SK-N-SH treated with all-trans-retinoic acid at 6 μM for 48 hours (cell line): Measurements from ENCODE around the gene SAPCD1.

Source experiments
- ATAC-seq: fragments of 200-7000 bp; cut with Tn5 transposase; 3 replicates; pipeline ENCODE4 v1.9.1; 2020; ENCODE audit warnings: mild to moderate bottlenecking, moderate library complexity
- ARNTL ChIP-seq: fragments of 450-650 bp; formaldehyde crosslinking; IDR thresholded peaks from 2 replicates; pipeline ENCODE4 v1.5.0; 2020; ENCODE audit warnings: low read depth, mild to moderate bottlenecking, moderate library complexity, borderline replicate concordance
- CSDC2 ChIP-seq: fragments of 250-450 bp; sonication (Bioruptor Pico); IDR thresholded peaks from 2 replicates; pipeline ENCODE4 v1.5.0; 2020; ENCODE audit warnings: mild to moderate bottlenecking, moderate library complexity
- ESRRG ChIP-seq: fragments of 250-450 bp; sonication (Bioruptor Pico); IDR thresholded peaks from 2 replicates; pipeline ENCODE4 v1.6.1; 2021; ENCODE audit warnings: mild to moderate bottlenecking
- GLIS3 ChIP-seq: fragments of 250-450 bp; sonication (Bioruptor Pico); IDR thresholded peaks from 2 replicates; pipeline ENCODE4 v1.5.0; 2020; ENCODE audit warnings: mild to moderate bottlenecking, moderate library complexity
- ISL1 ChIP-seq: fragments of 250-450 bp; sonication (Bioruptor Pico); IDR thresholded peaks from 2 replicates; pipeline ENCODE4 v2.1.2; 2022; ENCODE audit warnings: mild to moderate bottlenecking, moderate library complexity
- PPARA ChIP-seq: fragments of 250-450 bp; sonication (Bioruptor Pico); IDR thresholded peaks from 2 replicates; pipeline ENCODE4 v1.5.0; 2020; ENCODE audit warnings: mild to moderate bottlenecking, borderline replicate concordance
- RARB ChIP-seq: fragments of 250-450 bp; sonication (Bioruptor Pico); IDR thresholded peaks from 2 replicates; pipeline ENCODE4 v1.8.0; 2021; ENCODE audit warnings: mild to moderate bottlenecking, moderate library complexity
- SNAI2 ChIP-seq: fragments of 250-450 bp; sonication (Bioruptor Pico); IDR thresholded peaks from 2 replicates; pipeline ENCODE4 v1.5.0; 2020; ENCODE audit warnings: mild to moderate bottlenecking, moderate library complexity
- TCF4 ChIP-seq: fragments of 250-450 bp; sonication (Bioruptor Pico); IDR thresholded peaks from 2 replicates; pipeline ENCODE4 v1.8.0; 2021; ENCODE audit warnings: mild to moderate bottlenecking, moderate library complexity, borderline replicate concordance
- ZC3H10 ChIP-seq: fragments of 250-450 bp; sonication (Bioruptor Pico); IDR thresholded peaks from 2 replicates; pipeline ENCODE4 v1.5.1; 2021; ENCODE audit warnings: mild to moderate bottlenecking, moderate library complexity
- ZFP3 ChIP-seq: fragments of 250-450 bp; sonication (Bioruptor Pico); IDR thresholded peaks from 2 replicates; pipeline ENCODE4 v1.5.0; 2020; ENCODE audit warnings: mild to moderate bottlenecking, moderate library complexity
- ZFP30 ChIP-seq: fragments of 450-650 bp; formaldehyde crosslinking; IDR thresholded peaks from 2 replicates; pipeline ENCODE4 v1.5.0; 2022; ENCODE audit warnings: mild to moderate bottlenecking, moderate library complexity
- ZNF565 ChIP-seq: fragments of 450-650 bp; formaldehyde crosslinking; conservative IDR thresholded peaks from 2 replicates; pipeline ENCODE4 v1.5.0; 2020; ENCODE audit warnings: low read depth, mild to moderate bottlenecking, moderate library complexity
- ZNF8 ChIP-seq: fragments of 450-650 bp; formaldehyde crosslinking; IDR thresholded peaks from 2 replicates; pipeline ENCODE4 v1.5.0; 2020; ENCODE audit warnings: mild to moderate bottlenecking, moderate library complexity
- TF ChIP-seq, protein P1 (sequence below): fragments of 250-450 bp; sonication (Bioruptor Pico); IDR thresholded peaks from 2 replicates; pipeline ENCODE4 v1.8.0; 2020; ENCODE audit warnings: mild to moderate bottlenecking, moderate library complexity, borderline replicate concordance
- TF ChIP-seq, protein P2 (sequence below): fragments of 250-450 bp; sonication (Bioruptor Pico); IDR thresholded peaks from 2 replicates; pipeline ENCODE4 v1.8.0; 2021; ENCODE audit warnings: low read depth, mild to moderate bottlenecking, moderate library complexity, borderline replicate concordance
- TF ChIP-seq, protein P3 (sequence below): fragments of 250-450 bp; sonication (Bioruptor Pico); IDR thresholded peaks from 2 replicates; pipeline ENCODE4 v1.5.1; 2020; ENCODE audit warnings: low read depth, mild to moderate bottlenecking, moderate library complexity

The SAPCD1 gene

DNA sequence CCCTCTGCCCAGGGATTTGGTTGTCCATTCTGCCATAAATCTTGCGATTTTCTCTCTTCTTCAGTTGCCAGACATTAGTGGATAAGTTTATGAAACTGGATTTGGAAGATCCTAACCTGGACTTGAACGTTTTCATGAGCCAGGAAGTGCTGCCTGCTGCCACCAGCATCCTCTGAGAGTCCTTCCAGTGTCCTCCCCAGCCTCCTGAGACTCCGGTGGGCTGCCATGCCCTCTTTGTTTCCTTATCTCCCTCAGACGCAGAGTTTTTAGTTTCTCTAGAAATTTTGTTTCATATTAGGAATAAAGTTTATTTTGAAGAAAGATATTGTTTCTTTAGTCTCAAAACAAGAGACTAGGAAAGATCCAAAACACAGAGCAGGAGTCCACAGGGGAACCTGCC is at the start of gene SAPCD1:
SAPCD1 (plus strand) TSS at position 301 of the 400 bp plus-strand sequence. CDS start 399 bp downstream, outside the sequence.
- TF ChIP-seq, protein P1, sequence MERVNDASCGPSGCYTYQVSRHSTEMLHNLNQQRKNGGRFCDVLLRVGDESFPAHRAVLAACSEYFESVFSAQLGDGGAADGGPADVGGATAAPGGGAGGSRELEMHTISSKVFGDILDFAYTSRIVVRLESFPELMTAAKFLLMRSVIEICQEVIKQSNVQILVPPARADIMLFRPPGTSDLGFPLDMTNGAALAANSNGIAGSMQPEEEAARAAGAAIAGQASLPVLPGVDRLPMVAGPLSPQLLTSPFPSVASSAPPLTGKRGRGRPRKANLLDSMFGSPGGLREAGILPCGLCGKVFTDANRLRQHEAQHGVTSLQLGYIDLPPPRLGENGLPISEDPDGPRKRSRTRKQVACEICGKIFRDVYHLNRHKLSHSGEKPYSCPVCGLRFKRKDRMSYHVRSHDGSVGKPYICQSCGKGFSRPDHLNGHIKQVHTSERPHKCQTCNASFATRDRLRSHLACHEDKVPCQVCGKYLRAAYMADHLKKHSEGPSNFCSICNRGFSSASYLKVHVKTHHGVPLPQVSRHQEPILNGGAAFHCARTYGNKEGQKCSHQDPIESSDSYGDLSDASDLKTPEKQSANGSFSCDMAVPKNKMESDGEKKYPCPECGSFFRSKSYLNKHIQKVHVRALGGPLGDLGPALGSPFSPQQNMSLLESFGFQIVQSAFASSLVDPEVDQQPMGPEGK (CRISPR knock-in tag) = no peak
- no peak for TF ChIP-seq ESRRG
- no peak for TF ChIP-seq ZC3H10 (CRISPR knock-in tag)
- no peak for TF ChIP-seq ZFP30
- no peak for TF ChIP-seq ARNTL (CRISPR knock-in tag)
- ATAC-seq = no peak

DNA sequence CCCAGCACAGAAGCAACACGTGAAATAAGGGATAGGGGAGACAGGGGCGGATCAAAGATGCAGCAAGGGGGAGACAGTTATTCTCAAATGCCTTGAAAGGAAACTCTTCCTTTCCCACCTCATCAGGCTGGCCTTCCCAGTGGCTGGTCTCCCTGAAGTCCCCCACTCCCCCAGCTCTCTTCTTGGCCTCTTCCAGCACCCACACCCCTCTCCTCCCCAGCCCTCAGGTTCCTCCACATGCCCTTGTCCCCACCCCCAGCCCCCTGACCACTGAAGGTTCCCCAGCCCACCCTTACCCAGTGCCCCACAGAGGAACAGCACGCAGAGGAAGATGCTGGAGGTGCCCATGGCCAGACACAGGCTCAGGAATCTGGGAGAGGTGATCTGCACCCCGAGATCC is 49.0 kb upstream of the SAPCD1 start:
- no peak for ATAC-seq
- TF ChIP-seq ZNF565 (CRISPR knock-in tag) (no peak), ARNTL (CRISPR knock-in tag) (no peak), PPARA (CRISPR knock-in tag) (no peak), RARB (CRISPR knock-in tag) (no peak), ESRRG (no peak), ISL1 (CRISPR knock-in tag) (no peak), CSDC2 (CRISPR knock-in tag) (no peak), SNAI2 (CRISPR knock-in tag) (no peak)
- TF ChIP-seq, protein P1 (CRISPR knock-in tag) = no peak
- TF ChIP-seq, protein P2, sequence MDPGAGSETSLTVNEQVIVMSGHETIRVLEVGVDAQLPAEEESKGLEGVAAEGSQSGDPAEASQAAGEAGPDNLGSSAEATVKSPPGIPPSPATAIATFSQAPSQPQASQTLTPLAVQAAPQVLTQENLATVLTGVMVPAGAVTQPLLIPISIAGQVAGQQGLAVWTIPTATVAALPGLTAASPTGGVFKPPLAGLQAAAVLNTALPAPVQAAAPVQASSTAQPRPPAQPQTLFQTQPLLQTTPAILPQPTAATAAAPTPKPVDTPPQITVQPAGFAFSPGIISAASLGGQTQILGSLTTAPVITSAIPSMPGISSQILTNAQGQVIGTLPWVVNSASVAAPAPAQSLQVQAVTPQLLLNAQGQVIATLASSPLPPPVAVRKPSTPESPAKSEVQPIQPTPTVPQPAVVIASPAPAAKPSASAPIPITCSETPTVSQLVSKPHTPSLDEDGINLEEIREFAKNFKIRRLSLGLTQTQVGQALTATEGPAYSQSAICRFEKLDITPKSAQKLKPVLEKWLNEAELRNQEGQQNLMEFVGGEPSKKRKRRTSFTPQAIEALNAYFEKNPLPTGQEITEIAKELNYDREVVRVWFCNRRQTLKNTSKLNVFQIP (CRISPR knock-in tag) = no peak
- TF ChIP-seq, protein P3, sequence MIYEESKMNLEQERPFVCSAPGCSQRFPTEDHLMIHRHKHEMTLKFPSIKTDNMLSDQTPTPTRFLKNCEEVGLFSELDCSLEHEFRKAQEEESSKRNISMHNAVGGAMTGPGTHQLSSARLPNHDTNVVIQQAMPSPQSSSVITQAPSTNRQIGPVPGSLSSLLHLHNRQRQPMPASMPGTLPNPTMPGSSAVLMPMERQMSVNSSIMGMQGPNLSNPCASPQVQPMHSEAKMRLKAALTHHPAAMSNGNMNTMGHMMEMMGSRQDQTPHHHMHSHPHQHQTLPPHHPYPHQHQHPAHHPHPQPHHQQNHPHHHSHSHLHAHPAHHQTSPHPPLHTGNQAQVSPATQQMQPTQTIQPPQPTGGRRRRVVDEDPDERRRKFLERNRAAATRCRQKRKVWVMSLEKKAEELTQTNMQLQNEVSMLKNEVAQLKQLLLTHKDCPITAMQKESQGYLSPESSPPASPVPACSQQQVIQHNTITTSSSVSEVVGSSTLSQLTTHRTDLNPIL (CRISPR knock-in tag) = no peak

DNA sequence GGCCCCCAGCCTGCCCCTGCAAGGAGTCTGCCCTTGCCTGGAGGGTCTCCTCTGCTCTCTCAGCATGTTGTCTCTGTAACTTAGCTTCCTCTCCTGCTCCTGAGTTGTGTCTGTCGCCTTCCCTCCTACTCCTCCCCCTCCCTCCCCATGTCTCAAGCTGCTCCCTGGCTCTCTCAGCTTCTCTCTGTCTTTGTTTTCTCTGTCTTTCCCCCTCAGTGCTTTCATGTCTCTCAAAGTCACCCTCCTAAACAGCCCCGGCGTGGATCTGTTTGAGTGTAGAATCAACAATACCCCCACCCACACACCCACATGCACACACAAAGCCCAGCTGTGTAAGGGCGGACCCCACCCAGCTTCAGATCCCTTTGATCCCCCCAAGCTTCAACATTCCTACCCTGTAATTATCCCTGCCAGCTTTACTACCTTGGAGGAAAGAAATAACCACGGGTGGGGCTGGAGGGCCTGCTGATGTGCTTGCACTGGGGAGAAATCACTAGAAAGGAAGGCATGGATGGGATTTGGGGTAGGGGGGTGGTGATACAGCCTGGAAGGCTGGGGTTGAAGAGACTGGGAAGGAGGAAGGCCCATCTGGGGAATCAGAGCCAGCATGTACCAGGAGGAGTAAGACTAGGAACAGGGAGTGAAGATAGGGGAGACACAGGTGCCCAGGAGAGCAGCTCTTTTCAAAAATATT is 48.3 kb upstream of the SAPCD1 start:
- TF ChIP-seq ZFP30 (no peak), ISL1 (CRISPR knock-in tag) (no peak)
- TF ChIP-seq, all 23 proteins: peak for 0
- no peak for ATAC-seq

DNA sequence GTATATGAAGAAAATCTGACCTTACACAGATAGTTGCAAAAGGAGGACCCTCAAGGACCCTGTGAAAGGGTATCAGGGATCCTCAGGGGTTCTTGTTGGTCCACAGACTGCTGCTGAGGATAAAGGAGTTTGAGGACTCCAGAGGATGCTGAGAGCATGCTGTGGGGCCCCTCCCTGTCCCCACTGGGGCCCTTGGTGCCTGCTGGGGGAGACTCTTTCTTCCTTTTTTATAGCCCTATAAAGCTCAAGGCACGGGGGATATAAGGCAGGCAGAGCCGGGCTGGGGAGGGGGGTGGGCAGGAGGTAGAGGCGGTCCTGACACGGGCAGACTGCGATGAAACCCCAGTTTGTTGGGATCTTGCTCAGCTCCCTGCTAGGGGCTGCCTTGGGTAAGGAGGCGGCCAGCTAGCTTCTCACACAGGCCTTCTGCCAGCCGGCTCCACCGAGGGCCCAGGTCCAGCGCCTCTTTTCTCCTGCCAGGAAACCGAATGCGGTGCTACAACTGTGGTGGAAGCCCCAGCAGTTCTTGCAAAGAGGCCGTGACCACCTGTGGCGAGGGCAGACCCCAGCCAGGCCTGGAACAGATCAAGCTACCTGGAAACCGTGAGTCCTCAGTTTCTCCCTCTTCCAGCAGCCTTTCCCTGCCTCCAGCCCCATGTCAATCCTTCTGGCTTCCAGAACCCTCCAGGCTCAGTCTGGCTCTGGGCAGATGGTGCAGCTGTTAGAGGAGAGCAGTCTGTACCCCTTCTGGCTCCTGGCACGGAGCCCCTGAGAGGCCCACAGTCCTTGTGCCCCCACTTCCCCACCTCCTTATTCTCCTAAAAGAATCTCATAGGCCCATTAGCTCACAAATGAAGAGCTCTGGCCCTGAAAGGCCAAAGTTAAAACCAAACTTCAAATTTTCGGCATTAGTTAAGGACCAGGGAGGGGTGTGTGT is 47.2 kb upstream of the SAPCD1 start, which contains the start of gene LY6G6D:
LY6G6D (plus strand) TSS at position 327 of the 937 bp plus-strand sequence; CDS start at position 335, 8 bp downstream.
- TF ChIP-seq ZNF8 (CRISPR knock-in tag) = no peak
- TF ChIP-seq SNAI2 (CRISPR knock-in tag) = no peak
- no peak for TF ChIP-seq ZNF565 (CRISPR knock-in tag)
- TF ChIP-seq, protein P3 (CRISPR knock-in tag) = no peak
- TF ChIP-seq ESRRG = no peak
- TF ChIP-seq ZFP3 (CRISPR knock-in tag) = no peak
- TF ChIP-seq GLIS3 (CRISPR knock-in tag) = no peak
- no peak for TF ChIP-seq TCF4 (CRISPR knock-in tag)
- no peak for TF ChIP-seq RARB (CRISPR knock-in tag)
- no peak for ATAC-seq
